ENCODE results near the gene DENND2D. TPM values are rescaled to one million over a fixed set of nuclear protein-coding genes. Genes with fewer than 3 reads are reported as not detected.

Gene DENND2D, protein sequence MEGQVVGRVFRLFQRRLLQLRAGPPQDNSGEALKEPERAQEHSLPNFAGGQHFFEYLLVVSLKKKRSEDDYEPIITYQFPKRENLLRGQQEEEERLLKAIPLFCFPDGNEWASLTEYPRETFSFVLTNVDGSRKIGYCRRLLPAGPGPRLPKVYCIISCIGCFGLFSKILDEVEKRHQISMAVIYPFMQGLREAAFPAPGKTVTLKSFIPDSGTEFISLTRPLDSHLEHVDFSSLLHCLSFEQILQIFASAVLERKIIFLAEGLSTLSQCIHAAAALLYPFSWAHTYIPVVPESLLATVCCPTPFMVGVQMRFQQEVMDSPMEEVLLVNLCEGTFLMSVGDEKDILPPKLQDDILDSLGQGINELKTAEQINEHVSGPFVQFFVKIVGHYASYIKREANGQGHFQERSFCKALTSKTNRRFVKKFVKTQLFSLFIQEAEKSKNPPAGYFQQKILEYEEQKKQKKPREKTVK
- total RNA-seq (2014; rRNA removed; shearing (Covaris generic)): not detected in 2 replicates

DNA sequence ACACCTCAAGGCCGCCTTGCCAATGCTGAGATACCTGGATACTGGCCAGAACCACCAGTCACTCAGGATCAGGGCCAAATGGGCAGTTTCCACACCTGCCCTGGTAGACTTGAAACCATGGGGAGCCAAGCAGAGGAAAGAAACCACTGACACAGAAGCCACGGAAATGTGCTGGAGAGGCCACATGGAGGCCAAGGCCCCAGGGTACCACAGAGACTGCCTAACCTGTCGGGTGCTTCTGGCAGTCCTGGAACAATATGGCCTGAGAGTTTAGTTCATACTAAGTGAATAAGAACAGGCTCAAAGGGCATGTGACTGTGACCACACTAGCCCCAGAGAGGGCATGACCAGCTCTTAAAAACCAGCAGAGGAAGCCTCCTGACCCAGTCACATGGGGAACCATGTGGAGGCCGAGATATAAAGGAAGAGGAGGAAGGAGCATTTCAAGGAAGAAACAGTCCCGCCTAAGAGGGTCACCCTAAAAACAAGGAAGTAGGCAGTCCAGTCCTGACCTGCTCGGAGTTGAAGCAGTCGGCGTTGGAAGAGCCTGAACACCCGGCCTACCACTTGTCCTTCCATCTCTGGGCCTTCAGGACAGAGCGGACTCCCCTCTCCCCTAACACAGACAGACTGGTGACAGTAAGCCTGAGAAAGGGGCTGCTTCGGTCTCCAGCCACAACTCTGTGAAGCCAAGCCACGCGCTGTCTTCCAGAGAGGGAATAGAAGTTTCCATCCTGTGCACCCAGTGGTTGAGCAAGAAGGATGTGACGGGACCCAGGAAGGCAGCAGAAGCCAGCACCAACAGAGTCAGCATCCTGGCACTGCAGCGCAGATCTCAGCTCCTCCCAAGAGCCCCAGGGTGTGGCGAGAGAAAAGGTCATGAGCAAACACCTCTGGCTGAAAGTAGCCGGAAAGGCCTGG is at the start of gene DENND2D:
TSS of gene DENND2D (minus strand) at position 766 of the 921 bp plus-strand sequence. CDS start at position 579, 187 bp downstream.
- DNase-seq (ENCODE audit: low read depth): no peak

- peak; percentile 44 for DNase-seq (ENCODE audit: low read depth)
Observed at GRCh38 chr1:111249960-111250359, 49.5 kb upstream of the DENND2D start.

DNA sequence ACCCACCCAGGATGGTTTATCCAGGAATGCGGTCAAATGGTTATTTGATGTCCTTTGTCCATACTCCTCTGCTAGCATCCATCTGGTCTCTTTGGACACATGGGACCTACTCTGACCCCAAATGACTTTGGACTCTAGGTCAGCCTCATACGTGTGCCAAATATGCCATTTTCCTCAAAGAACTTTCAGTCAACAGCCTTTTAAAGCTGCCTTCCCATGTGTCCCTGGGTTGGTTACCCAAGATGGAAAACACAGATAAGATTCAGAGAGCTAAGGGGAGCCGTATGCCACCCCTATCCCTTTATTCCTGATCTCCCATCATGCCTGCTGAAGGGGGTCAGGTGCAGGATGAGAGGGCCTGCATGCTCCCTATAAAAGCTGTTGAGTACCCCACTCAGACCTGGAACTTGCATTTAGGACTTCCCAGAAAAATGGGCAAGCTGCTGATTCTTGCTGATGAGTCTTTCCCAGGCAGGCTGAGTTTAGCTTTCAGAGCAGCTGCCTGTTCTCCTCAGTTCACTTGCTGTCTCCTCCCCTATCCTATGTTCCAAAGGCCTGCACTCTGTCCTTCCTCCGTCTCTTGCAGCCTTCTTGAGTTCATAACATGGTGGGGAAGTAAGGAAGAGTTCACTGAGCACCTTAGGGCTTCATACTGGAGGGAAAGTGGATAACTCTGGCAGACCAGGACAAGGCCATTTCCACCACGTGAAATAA is 46.8 kb upstream of the DENND2D start:
- no peak for DNase-seq (ENCODE audit: low read depth)

DNA sequence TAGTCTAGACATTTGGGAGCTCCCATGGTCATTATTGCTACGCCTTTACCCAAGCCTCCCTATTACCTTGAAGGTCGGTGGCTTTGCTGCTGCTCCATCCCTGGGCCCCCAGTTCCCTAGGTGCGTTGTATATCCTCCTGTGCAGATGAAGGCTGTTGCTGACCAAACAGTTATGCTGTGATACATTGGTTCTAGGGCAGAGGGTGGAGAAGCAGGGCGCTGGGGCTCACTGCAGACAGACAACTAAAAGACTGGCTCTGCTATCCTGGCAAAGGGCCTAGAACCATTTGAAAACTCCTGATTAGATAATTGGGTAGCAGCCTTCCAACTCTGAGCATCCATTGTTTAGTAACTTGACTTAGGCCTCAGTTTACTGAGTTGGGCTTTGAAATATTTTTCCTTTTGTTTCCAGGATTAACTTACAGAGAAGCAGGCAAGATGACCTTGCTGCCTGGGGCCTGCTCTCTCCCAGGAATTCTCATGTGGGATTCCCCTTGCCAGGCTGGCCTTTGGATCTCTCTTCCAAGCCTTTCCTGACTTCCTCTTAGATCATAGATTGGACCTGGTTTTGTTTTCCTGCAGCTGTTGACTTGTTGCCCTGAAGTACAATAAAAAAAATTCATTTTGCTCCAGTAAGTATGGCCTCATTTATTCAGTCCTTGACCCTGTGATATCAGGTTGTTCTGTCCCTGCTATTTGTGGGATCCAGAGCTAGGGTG is 42.5 kb upstream of the DENND2D start:
- no peak for DNase-seq (ENCODE audit: low read depth)

GRCh38 chr1:111241797-111242196 is 41.4 kb upstream of the DENND2D start:
- DNase-seq (ENCODE audit: low read depth): no peak

- DNase-seq (ENCODE audit: low read depth): no peak
Observed at GRCh38 chr1:111238056-111238795, 37.8 kb upstream of the DENND2D start.

DNA sequence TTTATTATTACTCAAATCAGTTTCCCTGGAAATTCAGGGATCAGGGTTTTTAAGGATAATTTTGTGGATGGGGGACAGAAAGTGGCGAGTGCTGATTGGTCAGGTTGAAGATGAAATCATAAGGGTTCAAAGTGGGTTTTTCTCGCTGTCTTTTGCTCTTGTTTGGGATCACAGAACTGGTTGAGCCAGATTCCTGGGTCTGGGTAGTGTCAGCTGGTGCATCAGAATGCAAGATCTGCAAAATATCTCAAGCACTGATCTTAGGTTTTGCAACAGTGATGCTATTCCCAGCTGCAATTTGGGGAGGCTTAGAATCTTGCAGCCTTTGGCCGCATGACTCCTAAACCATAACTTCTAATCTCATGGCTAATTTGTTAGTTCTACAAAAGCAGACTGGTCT is 36.4 kb upstream of the DENND2D start:
- no peak for DNase-seq (ENCODE audit: low read depth)

- DNase-seq (ENCODE audit: low read depth): no peak
Observed at GRCh38 chr1:111236379-111236778, 35.9 kb upstream of the DENND2D start.

DNA sequence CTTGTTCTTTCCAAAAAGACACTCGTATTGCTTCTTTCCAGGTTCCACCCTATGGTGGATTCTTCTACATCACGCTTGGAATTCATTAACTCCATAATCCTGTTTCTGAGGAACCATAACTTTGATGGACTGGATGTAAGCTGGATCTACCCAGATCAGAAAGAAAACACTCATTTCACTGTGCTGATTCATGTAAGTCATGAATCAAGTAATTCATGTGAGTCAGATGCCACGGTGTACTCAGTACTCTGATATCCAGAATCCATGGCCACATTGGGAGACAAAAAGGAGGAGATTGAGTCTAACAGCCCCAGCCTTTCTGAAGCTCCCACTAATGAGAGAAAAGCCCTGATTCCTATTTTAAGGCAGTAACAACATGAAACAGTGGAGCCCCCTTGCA is 34.4 kb upstream of the DENND2D start:
- DNase-seq (ENCODE audit: low read depth): peak; percentile 47

- DNase-seq (ENCODE audit: low read depth): no peak
Observed at GRCh38 chr1:111234258-111234657, 33.8 kb upstream of the DENND2D start.

DNA sequence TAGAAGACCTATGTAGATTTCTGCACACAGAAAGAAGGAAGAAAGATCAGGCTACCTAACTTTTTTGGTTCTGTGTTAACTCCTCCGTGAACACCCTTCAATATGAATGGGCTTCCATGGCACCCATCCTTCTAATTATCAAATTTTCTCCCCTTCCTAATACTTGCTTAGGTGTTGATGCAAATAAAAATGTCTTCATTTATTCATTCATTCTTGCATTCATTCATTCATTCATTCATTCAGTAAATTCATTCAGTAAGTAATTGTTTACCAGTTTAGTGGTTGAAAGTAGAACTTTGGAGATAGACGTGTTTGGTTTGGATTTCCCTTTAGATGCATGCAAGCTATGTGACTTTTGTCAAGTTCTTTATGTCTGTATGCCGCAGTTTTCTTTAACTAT is 31.7 kb upstream of the DENND2D start:
- DNase-seq (ENCODE audit: low read depth): no peak

DNA sequence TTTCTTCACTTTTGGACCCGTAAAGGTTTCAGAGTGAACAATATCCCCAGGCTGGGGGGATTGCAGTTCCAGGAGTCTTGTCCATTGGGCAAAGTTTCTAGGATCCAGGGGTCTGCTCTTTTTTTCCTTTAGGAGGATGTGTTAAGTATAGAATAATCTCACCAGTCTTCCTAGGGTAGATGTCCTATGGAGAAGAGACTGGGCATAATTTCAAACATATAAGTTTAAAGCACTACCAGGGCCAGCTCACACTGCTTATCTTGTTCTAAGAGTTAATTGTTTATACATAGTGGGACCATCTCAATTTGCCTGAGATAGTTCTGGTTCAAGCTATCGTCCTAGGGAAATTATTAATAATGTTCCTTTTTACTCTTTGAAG is 28.3 kb upstream of the DENND2D start:
- DNase-seq (ENCODE audit: low read depth): no peak

GRCh38 chr1:111227851-111228747 is 27.7 kb upstream of the DENND2D start:
- DNase-seq (ENCODE audit: low read depth): peak; percentile 92

DNA sequence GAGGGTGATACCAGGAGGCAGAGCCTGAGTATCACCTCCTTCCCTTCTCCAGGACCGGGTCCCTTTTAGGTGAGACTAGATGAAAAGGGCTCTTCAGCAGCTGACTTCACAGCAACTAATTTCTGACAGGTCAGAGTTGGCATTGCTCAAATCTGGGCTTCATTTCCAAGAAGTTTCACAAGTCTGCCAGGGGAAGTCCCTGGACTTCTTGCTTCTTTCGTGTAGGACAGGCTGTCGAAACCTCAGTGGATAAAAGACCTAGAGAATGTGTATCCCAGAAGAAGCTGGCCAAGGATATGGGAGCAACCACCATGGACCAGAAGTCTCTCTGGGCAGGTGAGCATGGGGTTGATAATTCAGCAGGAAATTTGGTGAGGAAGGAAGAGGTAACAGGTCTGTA is 27.0 kb upstream of the DENND2D start, which contains the start of gene CHI3L2:
TSS of gene CHI3L2 (plus strand) at position 280 of the 400 bp plus-strand sequence. CDS start at position 297, 17 bp downstream.
- DNase-seq (ENCODE audit: low read depth): peak; percentile 17

DNA sequence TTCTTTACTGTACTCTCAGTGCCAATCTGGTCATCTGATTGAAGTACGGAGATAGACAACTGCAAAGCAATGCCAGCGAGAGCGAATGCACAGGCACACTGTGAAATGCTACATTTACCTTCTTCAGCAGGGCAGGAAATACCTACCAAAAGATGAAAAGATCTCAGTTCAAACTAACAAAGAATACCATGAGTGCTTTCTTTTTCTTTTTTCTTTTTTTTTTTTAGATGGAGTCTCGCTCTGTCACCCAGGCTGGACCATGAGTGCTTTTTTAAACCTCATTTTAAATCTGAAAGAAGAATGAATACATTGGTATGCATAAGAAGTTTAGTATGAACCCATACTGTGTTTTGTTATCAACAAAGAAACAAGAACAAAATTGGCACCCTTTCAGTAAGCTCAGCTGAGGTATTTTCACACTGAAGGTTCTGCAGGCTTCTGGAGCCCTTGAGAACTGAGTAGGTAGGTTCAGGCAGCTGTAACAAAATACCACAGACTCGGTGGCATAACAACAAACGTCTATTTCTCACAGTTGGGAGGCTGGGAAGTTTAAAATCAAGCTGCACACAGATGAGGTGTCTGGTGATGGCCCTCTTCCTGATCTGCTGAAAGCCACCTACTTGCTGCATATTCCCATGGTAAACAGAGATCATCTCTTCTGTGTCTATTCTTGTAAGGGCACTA is 25.4 kb upstream of the DENND2D start:
- no peak for DNase-seq (ENCODE audit: low read depth)

DNA sequence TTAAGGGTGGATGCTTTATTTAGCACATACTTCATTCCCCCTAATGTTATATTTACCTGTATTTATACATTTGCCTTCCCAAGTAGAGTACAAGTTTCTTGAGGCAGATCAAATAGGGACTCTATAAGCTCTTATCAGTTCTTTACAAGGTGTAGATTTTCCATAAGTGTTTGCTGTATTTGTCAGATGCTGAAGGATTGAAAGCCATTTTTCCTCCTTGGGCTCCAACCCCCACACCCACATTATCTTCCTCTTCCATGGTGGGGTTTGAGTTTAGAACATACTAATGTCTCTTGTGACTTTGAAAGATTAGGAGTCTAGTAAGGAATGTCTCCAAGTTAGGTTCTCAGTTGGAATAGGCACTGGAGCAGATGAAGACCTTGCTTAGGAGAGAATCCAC is 24.6 kb upstream of the DENND2D start:
- no peak for DNase-seq (ENCODE audit: low read depth)

GRCh38 chr1:111223126-111223685 is 22.8 kb upstream of the DENND2D start:
- no peak for DNase-seq (ENCODE audit: low read depth)

Measured in RPMI7951 (cell line).